IPS-18a (cell line): ENCODE data around the gene CTSC.

ENCODE experiments used
- H3K27ac ChIP-seq: one replicate; pipeline ENCODE4 v1.5.1; 2013; ENCODE audit warnings: low read length
- H3K27me3 ChIP-seq: one replicate; pipeline ENCODE4 v1.6.1; 2013; ENCODE audit warnings: mild to moderate bottlenecking, low read length; ENCODE audit not compliant: control insufficient read depth, insufficient read depth
- H3K36me3 ChIP-seq: one replicate; pipeline ENCODE4 v1.6.1; 2013; ENCODE audit warnings: low read depth, low read length; ENCODE audit not compliant: control insufficient read depth
- H3K4me1 ChIP-seq: one replicate; pipeline ENCODE4 v1.6.1; 2013; ENCODE audit warnings: low read depth, low read length; ENCODE audit not compliant: control insufficient read depth
- H3K4me3 ChIP-seq: one replicate; pipeline ENCODE4 v1.5.1; 2013; ENCODE audit warnings: low read length
- H3K9ac ChIP-seq: one replicate; pipeline ENCODE4 v1.6.1; 2013; ENCODE audit warnings: mild to moderate bottlenecking, low read length, moderate library complexity
- H3K9me3 ChIP-seq: one replicate; pipeline ENCODE4 v1.6.1; 2013; ENCODE audit warnings: low read depth, low read length; ENCODE audit not compliant: control insufficient read depth

Gene CTSC

DNA sequence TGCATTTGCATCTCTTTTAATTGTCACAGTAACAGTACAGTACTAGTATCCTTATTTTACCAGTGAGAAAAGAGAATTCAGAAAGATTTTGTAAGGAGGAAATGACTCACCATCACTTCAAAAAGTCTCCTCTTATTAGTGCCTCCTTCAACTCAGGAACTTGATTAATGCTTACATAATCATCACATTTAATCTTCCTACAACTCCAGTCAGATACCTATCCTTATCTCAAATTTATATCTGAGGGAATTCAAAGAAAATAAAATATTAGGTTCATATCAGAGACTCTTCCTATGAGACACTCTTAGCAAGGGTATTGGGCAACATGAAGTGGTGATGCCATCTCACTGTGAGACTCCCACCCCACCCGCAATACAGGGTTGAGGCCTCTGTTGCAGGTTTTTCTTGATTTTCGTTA is 26.1 kb upstream of the CTSC start:
- H3K27ac ChIP-seq: no peak overlapping the region

DNA sequence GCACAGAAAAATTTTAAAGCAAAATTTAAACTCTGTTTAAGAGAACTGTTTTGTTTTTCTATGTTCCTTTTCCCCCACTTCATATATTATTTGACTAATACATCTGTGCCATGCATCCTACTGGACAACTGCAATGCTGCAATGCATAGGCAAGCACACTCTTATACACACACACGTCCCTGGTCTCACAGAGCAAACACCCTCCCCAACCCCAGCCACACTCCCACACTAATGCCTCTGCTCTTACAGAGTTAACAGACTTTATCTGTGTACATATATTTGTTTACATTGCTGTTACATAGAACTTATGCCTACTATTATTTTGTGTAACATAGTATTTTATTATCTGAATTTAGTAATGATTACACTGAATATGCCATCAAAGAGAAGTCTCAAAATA is 25.5 kb upstream of the CTSC start:
- H3K27me3 ChIP-seq: no peaks in the 10 kb centered on the region
- no peak overlapping the region for H3K9ac ChIP-seq
- H3K36me3 ChIP-seq: no peaks in the 10 kb centered on the region
- no peaks in the 10 kb centered on the region for H3K9me3 ChIP-seq
- H3K4me3 ChIP-seq: no peak overlapping the region
- H3K27ac ChIP-seq: no peak overlapping the region
- peaks cover 2% of the 10 kb centered on the region for H3K4me1 ChIP-seq

More for the DNA sequence above, 26.1 kb upstream of the CTSC start:
- Histone ChIP-seq H3K9me3 (no peaks in the 10 kb centered on the region), H3K27me3 (no peaks in the 10 kb centered on the region), H3K36me3 (no peaks in the 10 kb centered on the region), H3K4me1 (no peaks in the 10 kb centered on the region), H3K4me3 (no peak overlapping the region), H3K9ac (no peak overlapping the region)

DNA sequence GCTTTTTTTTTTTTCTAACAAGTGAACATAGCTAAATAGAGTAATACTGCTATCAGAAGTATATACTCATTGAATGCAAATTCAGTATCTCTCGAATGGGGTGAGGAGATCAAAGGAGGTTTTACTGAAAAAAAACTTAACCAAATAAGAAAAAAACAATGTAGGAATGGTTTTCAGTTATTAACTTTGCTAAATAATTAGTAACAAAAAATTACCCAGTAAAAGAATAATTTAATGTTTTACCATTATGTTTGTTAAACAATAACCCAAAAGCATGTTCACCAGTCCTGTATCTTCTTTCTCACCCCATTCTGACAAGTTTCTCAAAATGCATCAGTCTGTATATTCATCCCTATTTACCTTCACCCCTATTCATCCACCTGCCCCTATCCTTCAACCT is 22.6 kb upstream of the CTSC start:
- H3K9ac ChIP-seq: no peak overlapping the region

GRCh38 chr11:88359541-88359940 is 22.0 kb upstream of the CTSC start:
- H3K9me3 ChIP-seq: no peaks in the 10 kb centered on the region
- H3K4me1 ChIP-seq: peaks cover 10% of the 10 kb centered on the region
- no peak overlapping the region for H3K9ac ChIP-seq
- no peaks in the 10 kb centered on the region for H3K27me3 ChIP-seq
- H3K4me3 ChIP-seq: no peak overlapping the region
- no peaks in the 10 kb centered on the region for H3K36me3 ChIP-seq
- H3K27ac ChIP-seq: no peak overlapping the region

More for the DNA sequence above, 22.6 kb upstream of the CTSC start:
- H3K4me1 ChIP-seq: peaks cover 10% of the 10 kb centered on the region
- no peak overlapping the region for H3K27ac ChIP-seq
- H3K27me3 ChIP-seq: no peaks in the 10 kb centered on the region
- H3K4me3 ChIP-seq: no peak overlapping the region
- H3K36me3 ChIP-seq: no peaks in the 10 kb centered on the region
- H3K9me3 ChIP-seq: no peaks in the 10 kb centered on the region

- H3K9ac ChIP-seq: no peak overlapping the region
- H3K27me3 ChIP-seq: no peaks in the 10 kb centered on the region
- H3K9me3 ChIP-seq: no peaks in the 10 kb centered on the region
- H3K27ac ChIP-seq: no peak overlapping the region
- H3K4me3 ChIP-seq: no peak overlapping the region
- no peaks in the 10 kb centered on the region for H3K36me3 ChIP-seq
- H3K4me1 ChIP-seq: peaks cover 10% of the 10 kb centered on the region
Measured at GRCh38 chr11:88359114-88359513, 21.6 kb upstream of the CTSC start.

DNA sequence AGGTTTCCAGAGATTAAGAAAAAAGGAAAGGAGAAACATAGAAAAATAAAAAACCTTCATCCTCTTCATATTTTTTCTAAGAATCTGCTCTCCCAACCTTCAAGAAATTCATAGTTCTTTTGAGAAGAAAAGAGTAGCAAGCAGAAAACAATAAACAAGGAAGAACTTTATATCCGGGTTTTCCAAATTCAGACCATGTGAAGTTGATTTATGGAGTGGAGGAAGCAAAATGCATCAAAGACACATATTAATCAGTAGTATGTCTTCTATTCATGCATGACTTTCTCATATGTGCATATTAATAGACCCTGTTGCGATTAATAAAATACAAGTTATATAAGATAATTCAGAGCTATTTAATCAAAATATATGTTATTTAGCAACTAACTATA is 20.5 kb upstream of the CTSC start:
- H3K4me1 ChIP-seq: peaks cover 10% of the 10 kb centered on the region
- H3K9me3 ChIP-seq: no peaks in the 10 kb centered on the region
- no peak overlapping the region for H3K27ac ChIP-seq
- no peaks in the 10 kb centered on the region for H3K27me3 ChIP-seq
- H3K4me3 ChIP-seq: no peak overlapping the region
- no peak overlapping the region for H3K9ac ChIP-seq
- no peaks in the 10 kb centered on the region for H3K36me3 ChIP-seq

DNA sequence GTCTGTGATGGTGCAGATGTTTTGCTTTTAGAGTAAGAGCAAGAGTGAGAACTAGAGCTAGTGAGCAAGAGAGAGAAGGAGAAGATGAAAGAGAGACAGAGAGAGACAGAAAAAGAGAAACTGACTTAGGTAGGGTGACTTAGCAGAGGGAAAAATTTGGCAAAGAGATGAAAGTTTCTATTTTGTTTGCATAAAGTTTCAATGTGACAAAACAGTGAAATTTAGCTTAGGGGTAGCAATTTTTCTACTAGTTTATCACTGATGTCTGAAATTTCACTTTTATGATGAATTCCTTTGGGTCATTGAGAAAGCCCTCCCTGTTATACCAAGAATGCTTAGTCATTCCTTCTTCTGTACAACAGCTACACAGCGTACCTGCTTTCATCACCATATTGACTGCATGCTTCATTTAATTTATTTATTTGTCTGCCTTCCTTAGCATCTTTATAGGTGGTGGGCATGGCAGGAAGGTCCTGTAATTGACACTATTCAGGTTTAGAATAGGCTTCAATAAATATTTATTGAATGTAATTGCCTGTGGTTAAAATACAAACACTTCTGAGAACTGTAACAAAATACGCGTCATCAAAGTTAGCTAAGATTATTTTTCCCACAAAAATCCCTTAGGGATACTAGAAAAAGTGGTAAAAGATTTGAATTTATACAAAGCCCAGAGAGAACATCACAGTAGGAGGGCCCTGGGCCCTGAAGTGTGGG is 19.9 kb upstream of the CTSC start:
- H3K27me3 ChIP-seq: no peaks in the 10 kb centered on the region
- H3K27ac ChIP-seq: no peak overlapping the region
- H3K9me3 ChIP-seq: no peaks in the 10 kb centered on the region
- H3K4me1 ChIP-seq: peaks cover 10% of the 10 kb centered on the region
- no peak overlapping the region for H3K9ac ChIP-seq
- no peak overlapping the region for H3K4me3 ChIP-seq
- H3K36me3 ChIP-seq: no peaks in the 10 kb centered on the region

GRCh38 chr11:88355887-88356286 is 18.4 kb upstream of the CTSC start:
- H3K9me3 ChIP-seq: no peaks in the 10 kb centered on the region
- H3K4me3 ChIP-seq: no peak overlapping the region
- peaks cover 10% of the 10 kb centered on the region for H3K4me1 ChIP-seq
- no peaks in the 10 kb centered on the region for H3K27me3 ChIP-seq
- no peaks in the 10 kb centered on the region for H3K36me3 ChIP-seq
- no peak overlapping the region for H3K27ac ChIP-seq
- H3K9ac ChIP-seq: no peak overlapping the region

DNA sequence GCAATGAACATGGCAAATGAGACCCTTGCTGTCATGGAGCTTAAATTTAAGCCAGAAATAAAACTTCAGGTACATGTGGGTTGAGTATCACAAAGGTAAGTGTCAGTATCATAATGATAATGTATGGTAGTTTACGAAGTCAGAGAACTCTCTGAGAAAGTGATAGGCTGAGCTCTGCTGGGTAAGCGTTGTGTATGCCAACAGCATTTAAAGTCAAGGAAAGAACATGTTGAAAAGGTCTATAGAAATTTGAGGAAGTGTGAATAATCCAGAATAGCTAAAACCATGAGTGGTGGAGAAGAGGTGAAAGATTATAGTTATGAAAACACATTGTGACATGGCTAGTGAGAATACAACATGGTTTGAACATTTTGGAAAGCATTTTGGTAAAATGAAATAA is 17.4 kb upstream of the CTSC start:
- Histone ChIP-seq H3K4me3 (no peak overlapping the region), H3K27me3 (no peaks in the 10 kb centered on the region), H3K9ac (no peak overlapping the region), H3K4me1 (peaks cover 10% of the 10 kb centered on the region), H3K27ac (no peak overlapping the region), H3K36me3 (no peaks in the 10 kb centered on the region), H3K9me3 (no peaks in the 10 kb centered on the region)

DNA sequence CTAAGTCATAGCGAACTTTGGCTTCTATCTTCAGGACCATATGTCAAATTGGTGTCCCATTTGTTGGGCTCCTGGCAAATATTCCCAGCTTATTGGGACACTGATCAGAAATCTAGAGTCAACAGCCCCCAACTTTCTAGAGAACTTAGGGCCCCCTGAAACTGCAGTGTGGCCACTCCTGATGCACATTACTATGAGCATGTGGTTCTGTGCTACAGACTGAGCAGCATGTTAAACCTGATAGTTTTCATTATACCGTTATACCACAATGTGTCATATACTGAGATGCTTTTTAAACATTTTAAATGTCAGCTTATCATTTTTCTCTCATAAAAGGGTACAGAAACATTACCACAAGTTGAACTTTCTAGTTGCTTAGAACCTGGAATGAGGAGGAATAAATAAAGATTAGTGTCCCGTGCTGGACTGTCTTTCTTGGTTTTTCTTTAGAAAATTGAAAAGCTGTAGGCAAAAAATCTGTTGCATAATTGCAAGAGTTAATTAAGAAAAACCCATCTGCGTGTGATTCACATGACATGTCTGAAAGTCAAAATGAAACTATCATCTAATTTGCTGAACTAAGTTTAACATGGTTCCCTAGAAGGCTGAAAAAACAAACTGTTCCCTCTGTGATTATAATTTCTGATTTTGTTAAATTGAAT is 16.4 kb upstream of the CTSC start:
- H3K9ac ChIP-seq: no peak overlapping the region
- H3K9me3 ChIP-seq: no peaks in the 10 kb centered on the region
- H3K36me3 ChIP-seq: no peaks in the 10 kb centered on the region
- H3K4me1 ChIP-seq: peaks cover 10% of the 10 kb centered on the region
- H3K4me3 ChIP-seq: no peak overlapping the region
- no peaks in the 10 kb centered on the region for H3K27me3 ChIP-seq
- no peak overlapping the region for H3K27ac ChIP-seq

- Histone ChIP-seq H3K27me3 (no peaks in the 10 kb centered on the region), H3K4me1 (peaks cover 10% of the 10 kb centered on the region), H3K36me3 (no peaks in the 10 kb centered on the region), H3K9me3 (no peaks in the 10 kb centered on the region), H3K27ac (no peak overlapping the region), H3K4me3 (no peak overlapping the region), H3K9ac (no peak overlapping the region)
Measured at GRCh38 chr11:88353386-88353785, 15.8 kb upstream of the CTSC start.

DNA sequence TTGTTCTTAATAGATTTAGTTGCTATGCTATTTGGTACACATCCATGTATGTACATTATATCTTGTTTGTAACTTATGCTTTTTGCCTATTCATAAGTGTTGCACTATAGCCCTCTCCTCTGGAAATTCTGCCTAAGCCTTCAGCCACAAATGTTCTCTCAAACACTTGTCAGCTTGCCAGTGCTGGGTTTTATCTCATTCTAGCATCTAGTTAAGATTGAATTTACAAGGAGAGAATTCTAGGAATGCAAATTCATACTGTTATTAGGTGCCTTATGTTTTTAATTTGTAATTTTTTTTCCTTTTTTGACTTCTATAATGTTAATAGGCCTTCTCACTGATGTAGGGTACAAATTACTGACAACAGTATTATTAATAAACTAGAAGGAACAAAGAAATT is 14.6 kb upstream of the CTSC start:
- no peak overlapping the region for H3K9ac ChIP-seq
- no peak overlapping the region for H3K27ac ChIP-seq
- H3K4me1 ChIP-seq: no peaks in the 10 kb centered on the region
- H3K27me3 ChIP-seq: no peaks in the 10 kb centered on the region
- no peaks in the 10 kb centered on the region for H3K36me3 ChIP-seq
- no peak overlapping the region for H3K4me3 ChIP-seq
- H3K9me3 ChIP-seq: no peaks in the 10 kb centered on the region
